ENCODE results near the gene PPIL6. TPM values are rescaled to one million over a fixed set of nuclear protein-coding genes. Genes with fewer than 3 reads are reported as not detected.

Gene PPIL6
- total RNA-seq, 1 experiment from 2014 or later = 0.61 TPM

DNA sequence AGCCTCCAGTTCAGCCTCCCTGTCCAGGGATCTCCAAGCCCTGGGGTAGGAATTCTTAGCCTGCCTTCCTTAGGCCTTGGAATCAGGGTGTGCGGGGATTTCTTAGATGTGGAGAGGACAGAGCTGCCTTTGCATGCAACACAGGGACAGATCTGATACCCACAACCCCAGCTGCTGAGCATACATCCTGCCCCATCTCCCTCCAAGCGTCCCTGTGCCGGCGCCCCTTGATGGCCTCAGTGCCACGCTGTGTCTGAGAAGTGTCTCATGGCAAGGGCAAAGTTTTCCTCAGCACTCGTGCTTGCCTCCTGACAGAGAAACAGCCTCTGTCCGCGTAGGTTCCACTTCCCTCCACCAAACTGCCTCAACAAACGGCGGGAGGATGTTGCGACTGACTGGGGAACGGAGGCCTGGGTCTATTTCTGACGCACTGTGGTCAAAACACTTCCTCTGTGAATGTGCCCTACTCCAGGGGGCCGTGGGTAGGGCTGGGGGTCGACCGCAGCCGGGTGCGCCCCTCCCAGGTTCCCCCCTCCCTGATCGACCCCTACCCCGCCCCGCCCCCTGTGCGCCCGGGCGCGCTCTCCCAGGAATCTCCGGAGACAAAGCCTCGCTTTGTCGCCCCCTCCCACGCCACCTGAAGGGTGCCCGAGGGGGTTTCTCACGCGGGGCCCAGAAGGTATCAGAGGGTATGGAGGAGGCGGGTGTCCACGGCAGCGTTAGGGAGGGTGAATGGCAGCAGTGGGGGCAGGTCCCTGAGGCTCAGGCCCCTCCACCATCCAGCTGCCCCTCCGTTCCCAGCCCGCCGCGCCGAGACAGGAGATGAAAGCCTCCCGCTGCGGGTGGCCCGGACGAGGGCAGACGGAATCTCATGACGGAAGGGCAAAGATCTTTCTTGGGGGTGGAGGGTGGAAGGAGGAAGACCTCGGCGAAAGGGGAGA is 14.3 kb upstream of the PPIL6 start:
- H3K4me1 Mint-ChIP-seq = peaks cover 47% of the 10 kb centered on the region
- peak overlapping the region; percentile 42 for H3K27ac Mint-ChIP-seq
- peak; percentile 5 for ATAC-seq
- peaks cover 10% of the 10 kb centered on the region; the same call in 1 of the 2 replicates for H3K36me3 Mint-ChIP-seq
- CTCF ChIA-PET = interaction anchor here (0.6 to 2.6 kb wide), 7 partner anchors 11 to 1279 kb away, joined by 3 to 24 read pairs (median 4); partner anchors contain the start of genes PPIL6 and SMPD2
- POLR2A ChIA-PET = interaction anchor here (0.9 to 3.3 kb wide), 3 partner anchors 14 to 72 kb away, joined by 3 to 13 read pairs (median 4); partner anchors contain the start of genes PPIL6 and SMPD2
- H3K27me3 Mint-ChIP-seq (ENCODE audit: low read depth) = no peaks in the 10 kb centered on the region; the same call in 1 of the 2 replicates
- H3K4me3 Mint-ChIP-seq = peak overlapping the region; percentile 92
- H3K9me3 Mint-ChIP-seq = no peaks in the 10 kb centered on the region
- DNase-seq (ENCODE audit: low spot score) = no peak
- TF ChIP-seq SP1 (CRISPR knock-in tag; conservative IDR thresholded peaks at IDR 0.05) (peak; percentile 46; the same call in 1 of the 2 replicates), TP53 (CRISPR knock-in tag; IDR thresholded peaks at IDR 0.05) (0 out of 2 replicates have a peak, but pooled peaks have one; percentile 1), TEAD1 (CRISPR knock-in tag; IDR thresholded peaks at IDR 0.05) (0 out of 2 replicates have a peak, but pooled peaks have one; percentile 14), MXD4 (CRISPR knock-in tag; IDR thresholded peaks at IDR 0.05; ENCODE audit: borderline replicate concordance) (no peak), NR2C2 (CRISPR knock-in tag; IDR thresholded peaks at IDR 0.05) (no peak)
- TF ChIP-seq, protein P1, sequence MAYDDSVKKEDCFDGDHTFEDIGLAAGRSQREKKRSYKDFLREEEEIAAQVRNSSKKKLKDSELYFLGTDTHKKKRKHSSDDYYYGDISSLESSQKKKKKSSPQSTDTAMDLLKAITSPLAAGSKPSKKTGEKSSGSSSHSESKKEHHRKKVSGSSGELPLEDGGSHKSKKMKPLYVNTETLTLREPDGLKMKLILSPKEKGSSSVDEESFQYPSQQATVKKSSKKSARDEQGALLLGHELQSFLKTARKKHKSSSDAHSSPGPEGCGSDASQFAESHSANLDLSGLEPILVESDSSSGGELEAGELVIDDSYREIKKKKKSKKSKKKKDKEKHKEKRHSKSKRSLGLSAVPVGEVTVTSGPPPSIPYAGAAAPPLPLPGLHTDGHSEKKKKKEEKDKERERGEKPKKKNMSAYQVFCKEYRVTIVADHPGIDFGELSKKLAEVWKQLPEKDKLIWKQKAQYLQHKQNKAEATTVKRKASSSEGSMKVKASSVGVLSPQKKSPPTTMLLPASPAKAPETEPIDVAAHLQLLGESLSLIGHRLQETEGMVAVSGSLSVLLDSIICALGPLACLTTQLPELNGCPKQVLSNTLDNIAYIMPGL (CRISPR knock-in tag; IDR thresholded peaks at IDR 0.05) = 0 out of 2 replicates have a peak, but pooled peaks have one; percentile 24

- peak overlapping the region; percentile 92 for H3K4me3 Mint-ChIP-seq
- no peak for DNase-seq (ENCODE audit: low spot score)
- ChIA-PET CTCF (interaction anchor here (0.9 to 1.2 kb wide), 2 partner anchors 12 to 13 kb away, joined by 3 to 8 read pairs; partner anchors contain the start of genes PPIL6 and SMPD2), POLR2A (interaction anchor here (3.3 kb wide), 1 partner anchor 13 kb away, joined by 13 read pairs; the partner anchor contains the start of genes PPIL6 and SMPD2)
- no peak for ATAC-seq
- no peaks in the 10 kb centered on the region; the same call in 1 of the 2 replicates for H3K27me3 Mint-ChIP-seq (ENCODE audit: low read depth)
- H3K27ac Mint-ChIP-seq = no peak overlapping the region
- peaks cover 10% of the 10 kb centered on the region; the same call in 1 of the 2 replicates for H3K36me3 Mint-ChIP-seq
- TF ChIP-seq USF1 (CRISPR knock-in tag; IDR thresholded peaks at IDR 0.05) = no peak
- TF ChIP-seq RELA (CRISPR knock-in tag; IDR thresholded peaks at IDR 0.05; ENCODE audit: borderline replicate concordance) = no peak
- no peak for TF ChIP-seq ZNF138 (CRISPR knock-in tag; conservative IDR thresholded peaks at IDR 0.05)
- no peak for TF ChIP-seq ATF1 (CRISPR knock-in tag; IDR thresholded peaks at IDR 0.05)
- TF ChIP-seq, protein P2, sequence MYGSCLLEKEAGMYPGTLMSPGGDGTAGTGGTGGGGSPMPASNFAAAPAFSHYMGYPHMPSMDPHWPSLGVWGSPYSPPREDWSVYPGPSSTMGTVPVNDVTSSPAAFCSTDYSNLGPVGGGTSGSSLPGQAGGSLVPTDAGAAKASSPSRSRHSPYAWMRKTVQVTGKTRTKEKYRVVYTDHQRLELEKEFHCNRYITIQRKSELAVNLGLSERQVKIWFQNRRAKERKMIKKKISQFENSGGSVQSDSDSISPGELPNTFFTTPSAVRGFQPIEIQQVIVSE (CRISPR knock-in tag; IDR thresholded peaks at IDR 0.05; ENCODE audit: borderline replicate concordance) = no peak
- no peak for TF ChIP-seq ELF4 (CRISPR knock-in tag; IDR thresholded peaks at IDR 0.05; ENCODE audit: low read depth)
- TF ChIP-seq EMX1 (CRISPR knock-in tag; IDR thresholded peaks at IDR 0.05) = no peak
- TF ChIP-seq CREB1 (CRISPR knock-in tag; IDR thresholded peaks at IDR 0.05) = no peak
- TF ChIP-seq AR (CRISPR knock-in tag; IDR thresholded peaks at IDR 0.05) = no peak
- TF ChIP-seq NFYB (CRISPR knock-in tag; conservative IDR thresholded peaks at IDR 0.05; ENCODE audit: low read depth) = no peak
- H3K9me3 Mint-ChIP-seq = no peaks in the 10 kb centered on the region
- peaks cover 43% of the 10 kb centered on the region for H3K4me1 Mint-ChIP-seq
Measured at GRCh38 chr6:109453594-109454495, 13.4 kb upstream of the PPIL6 start.
